Stimulated activated naive CD4-positive, alpha-beta T cell (primary cell): ENCODE results near the gene PKP4.

Experiments used
- DNase-seq, 6 experiments: peaks; one replicate each; lab custom pipeline; 2025; lab: John Stamatoyannopoulos, UW

PKP4 gene

DNA sequence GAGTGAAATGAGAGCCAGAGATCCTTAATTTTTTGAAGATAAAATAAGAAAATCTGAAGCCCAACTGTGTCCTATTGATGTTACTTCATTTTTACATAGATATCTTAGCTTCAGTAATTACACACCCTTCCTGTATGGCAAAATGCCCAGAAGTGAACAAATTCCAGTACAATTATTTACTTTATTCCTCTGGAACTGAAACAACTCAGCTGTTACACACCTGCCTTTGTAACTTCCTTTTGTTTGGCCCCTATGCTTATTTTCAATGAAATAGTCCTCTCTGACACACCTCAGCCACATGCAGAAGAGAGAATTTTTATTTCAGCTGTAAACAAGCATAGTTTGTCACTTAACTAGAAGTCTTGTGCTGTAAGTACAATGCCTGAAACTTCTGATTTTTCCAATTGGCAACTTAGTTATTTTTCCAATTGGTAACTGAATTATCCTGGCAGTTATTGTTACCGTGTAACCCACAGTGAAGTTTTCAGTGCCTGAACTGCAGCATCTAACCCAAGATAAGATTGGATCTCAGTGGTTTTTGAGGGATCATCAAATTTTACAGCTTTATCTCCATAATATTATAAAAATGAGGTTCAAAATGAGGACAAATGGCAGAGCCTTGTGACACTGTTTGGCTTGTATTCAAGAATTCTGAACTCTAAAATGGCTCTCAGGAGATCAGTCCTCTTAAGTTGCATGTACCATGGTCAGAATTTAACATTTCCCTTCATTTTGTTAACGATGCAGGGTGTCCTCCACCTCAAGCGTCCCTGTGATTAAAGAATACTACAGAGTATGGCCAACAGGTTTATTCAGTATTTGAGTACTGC lies 82.6 kb downstream of the PKP4 start:
- no peak for DNase-seq

DNA sequence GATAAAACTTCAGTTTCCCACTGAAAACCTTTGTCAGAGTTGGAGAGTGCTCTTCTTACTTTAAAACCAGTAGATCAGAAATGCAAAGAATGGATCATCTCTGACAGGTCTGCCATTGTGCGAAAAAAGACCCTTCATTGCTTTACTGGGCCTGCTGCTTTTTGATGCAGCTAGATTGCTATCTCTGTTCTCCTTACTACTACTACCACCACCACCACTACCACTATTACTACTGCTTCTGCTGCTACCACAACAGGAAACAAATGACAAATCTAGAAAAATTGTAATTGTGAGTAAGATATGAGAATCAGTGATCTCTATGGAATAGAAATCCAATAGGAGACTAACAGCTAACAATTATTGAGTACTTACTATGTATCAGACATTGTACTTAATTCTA lies 85.8 kb downstream of the PKP4 start:
- no peak for DNase-seq

DNA sequence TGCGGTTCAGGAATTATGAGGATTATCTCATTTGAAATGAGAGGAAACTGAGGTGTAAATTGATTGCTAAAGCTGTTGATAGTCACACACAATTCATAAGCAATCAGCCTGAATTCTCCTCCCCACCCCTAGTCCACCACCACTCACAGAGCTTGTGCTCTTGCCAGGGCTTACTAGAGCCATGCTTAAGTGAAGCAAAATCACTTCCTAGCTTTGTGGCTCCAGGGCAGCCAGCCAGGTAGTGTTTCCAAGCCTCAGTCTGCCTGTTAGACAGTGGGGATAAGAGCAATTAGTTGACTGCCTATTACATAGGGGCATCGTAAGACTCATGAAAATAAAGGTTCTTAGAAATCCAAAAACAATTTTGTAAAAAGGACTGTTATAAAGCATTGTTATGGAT lies 87.2 kb downstream of the PKP4 start:
- no peak for DNase-seq

DNA sequence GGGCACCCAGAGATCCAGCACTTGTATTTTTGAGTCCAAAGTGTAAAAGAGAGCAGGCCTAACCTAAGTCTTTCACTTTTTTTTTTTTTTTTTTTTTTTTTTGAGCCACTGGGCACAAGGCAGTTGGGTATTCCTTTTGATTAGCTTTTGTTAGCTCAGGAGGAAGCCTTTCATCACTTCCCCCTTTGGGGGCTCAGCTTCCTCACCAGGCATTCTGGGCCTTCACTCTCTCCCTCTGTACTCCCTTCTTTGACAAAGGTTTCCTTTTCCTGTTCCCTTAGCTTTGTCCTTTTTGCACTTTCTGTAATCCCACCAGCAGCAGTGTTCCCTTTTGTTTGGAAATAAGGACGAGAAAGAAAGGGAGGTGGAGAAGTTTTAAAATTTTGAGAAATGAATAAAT lies 88.2 kb downstream of the PKP4 start:
- no peak for DNase-seq

DNA sequence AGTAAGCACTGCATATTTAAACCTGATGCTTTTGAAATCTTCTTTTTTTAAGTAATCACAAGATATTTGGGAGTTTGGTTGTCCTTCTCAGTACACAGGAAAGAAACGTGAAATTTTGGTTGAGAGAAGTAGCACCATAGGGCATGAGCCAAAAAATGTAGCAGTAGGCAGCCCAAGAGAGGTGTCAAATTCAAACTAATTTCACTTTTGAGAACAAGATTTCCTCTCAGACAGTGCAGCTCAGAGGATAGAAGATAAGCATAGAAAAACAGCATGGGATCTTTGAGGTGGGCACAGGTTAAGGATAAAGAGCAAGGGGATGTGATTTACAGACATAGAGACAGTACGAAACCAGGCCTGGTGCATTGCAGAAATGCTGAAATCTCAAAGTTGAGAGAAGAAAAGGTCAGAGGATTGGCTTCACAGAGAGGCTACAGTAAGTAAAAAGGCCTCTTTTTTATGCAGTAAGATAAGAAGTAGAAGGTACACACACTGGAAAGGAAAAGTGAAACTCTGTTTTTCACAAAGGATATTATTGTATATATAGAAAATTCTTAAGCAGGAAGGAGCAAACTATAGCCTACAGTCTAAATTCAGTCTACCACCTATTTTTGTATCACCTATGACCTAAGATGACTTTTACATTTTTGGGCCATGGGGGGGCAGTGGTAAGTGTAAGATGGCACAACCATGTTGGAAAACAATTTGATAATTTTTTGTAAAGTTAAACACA lies 89.8 kb downstream of the PKP4 start:
- no peak for DNase-seq

DNA sequence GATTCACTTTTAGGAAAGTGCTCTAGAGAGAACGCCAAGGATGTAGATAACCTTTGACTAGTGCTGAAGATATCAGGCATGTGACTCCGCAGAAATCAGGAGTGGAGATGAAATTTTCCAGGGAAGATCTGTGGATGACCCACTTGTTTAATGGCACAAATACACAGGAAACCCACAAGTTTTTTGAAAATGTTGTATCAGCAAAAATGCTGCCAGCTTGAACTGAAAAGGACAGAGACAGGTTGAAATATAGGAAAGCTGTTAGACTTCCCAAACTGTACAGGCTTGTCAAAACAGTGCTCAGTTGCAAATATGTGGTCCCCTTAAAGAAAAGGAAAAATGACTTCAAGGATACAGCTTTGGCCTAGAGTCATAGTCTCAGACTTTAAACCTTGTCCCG lies 96.5 kb downstream of the PKP4 start:
- no peak for DNase-seq

DNA sequence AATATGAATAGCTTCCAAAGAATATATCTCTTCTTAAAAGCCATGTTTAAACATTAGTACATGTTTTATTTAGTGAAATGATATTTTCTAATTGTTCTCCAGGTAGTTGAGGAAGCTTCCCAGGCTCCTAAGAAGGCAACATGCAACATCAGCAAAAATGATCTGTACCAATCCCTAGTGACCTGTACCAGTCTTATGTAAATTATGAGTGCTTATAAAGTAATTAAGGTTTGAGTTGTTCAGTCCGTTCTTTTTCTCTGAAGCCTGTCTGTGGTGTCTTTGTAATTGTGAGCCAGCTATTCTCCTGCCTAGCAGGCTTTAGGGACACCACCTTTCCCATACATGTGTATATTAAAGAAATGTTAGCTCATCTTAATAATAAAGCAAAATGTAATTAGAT lies 98.2 kb downstream of the PKP4 start:
- no peak for DNase-seq

DNA sequence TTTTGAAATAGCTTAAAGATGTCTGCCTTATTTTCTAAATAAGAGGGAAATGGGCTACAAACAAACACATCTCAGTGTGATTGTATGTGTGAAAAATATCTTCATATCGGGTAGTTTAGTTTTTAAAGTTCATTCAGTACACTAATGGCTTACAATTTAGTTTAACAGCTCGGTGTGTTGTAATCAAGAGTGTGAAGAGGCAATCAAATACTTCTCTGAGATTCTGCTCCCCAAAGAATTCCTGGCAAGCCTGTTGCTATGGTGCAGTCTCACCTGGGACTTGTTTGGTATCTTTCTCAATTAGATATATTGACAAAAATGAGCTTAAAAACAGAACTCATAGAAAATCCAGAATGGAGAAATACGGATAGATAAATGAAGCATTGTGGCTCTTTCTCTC lies 99.4 kb downstream of the PKP4 start:
- no peak for DNase-seq

DNA sequence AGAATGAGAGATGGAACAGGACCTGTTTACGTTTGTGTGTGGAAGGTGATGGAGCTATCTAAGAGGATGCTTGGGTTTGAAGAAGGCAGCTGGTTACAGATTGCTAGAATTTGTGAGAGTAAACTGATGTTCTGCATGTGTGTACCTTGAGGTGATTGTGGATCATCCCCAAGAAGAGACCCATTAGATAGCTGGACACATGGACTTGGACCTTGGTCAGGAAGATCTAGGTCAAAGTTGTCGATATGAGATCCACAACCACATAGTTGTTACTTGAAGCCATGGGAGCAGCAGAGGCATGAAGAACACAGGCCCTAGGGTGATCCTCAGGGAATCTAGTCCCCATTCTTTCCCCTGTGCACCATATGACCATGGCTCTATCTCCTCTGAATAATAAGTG lies 101.0 kb downstream of the PKP4 start:
- DNase-seq, result no peak

DNA sequence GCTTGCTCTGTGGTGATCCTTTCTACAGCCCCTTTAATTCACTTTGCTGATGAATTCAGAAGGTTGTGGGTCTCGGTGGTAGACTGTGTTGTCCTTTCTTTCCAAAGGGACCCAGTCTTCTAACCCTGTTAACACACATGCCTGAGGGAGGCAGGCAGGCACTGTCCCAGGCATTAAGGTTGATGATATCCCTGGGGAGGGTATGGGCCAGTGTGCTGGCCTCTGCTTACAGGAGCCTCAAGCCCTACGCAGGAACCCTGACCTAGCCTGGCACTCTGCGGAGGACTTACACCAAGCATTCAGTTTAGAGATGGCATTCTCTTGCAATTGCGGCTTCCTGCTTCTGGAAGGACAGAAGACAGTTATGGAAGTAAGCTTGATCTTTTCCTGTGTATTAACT lies 102.5 kb downstream of the PKP4 start:
- DNase-seq, result no peak

DNA sequence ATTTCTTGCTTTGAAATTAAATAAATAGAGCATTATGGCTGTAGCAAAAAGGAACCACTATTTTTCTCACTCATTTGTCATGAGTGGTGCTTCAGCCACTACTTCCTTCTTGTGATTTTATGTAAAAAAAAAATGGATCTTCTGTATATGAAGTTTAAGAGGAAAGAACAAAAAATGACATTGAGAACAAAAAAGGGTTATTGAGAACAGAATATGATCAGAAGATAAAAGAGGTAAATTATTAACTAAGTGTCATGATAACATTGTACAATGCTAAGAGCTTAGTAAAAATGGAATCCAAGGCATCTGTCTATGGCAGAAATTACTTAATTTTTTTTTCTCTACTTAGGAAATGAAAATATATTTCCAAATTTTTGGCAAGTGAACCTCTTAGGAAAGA lies 103.5 kb downstream of the PKP4 start:
- no peak for DNase-seq

DNA sequence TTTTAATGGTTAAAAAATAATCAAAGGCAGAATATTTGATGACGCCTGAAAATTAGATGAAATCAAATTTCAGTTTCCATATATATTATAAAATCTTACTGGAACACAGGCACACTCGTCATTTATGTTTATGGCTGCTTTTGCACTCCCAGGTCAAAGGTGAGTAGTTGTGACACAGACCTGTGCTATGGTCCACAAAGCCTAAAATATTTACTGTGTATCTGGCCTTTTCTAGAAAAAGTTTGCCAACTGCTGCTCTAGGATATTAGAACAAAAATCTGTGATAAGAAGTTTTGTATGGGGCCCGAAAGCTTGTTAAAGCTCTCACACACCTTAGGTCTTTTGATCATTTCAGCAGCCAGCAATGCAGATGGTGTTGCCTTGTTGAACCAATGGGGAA lies 104.3 kb downstream of the PKP4 start:
- DNase-seq, result no peak

DNA sequence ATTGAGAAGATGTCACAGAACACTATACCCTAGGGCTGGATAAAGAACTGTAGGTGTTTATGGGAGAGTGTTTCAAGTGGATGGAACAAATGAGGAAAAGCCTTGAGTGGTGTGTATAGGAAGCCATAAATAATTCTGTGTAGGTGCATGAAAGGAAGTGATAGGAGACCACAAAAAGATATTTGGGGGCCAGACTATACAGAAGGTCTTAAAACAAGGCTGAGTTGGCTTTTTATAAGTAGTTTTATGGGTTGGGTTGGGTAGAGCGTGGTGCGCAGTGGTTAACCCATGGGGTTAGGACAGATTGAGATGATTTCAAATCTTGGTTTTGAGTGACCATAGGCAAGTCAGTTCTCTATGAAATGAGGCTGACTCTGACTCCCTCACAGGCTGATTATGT lies 110.5 kb downstream of the PKP4 start:
- no peak for DNase-seq

DNA sequence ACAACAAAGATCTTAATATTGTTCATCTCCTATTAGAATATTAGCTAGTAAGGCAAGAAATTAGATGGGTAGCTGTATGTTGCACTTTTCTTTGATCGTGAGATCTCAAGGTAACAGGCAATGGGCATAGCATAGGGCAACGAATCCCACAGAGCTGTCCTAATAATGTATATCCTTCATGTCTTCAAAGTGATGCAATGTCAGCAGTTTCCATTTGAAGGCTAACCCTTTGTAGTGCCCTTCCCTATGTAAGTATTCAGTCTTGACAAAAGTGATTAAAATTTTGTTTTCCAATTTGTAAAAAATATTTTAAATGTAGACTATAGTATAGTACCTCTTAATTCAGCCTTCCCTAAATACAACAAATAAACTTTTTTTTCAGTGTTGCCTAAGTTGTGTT lies 112.5 kb downstream of the PKP4 start:
- no peak for DNase-seq

DNA sequence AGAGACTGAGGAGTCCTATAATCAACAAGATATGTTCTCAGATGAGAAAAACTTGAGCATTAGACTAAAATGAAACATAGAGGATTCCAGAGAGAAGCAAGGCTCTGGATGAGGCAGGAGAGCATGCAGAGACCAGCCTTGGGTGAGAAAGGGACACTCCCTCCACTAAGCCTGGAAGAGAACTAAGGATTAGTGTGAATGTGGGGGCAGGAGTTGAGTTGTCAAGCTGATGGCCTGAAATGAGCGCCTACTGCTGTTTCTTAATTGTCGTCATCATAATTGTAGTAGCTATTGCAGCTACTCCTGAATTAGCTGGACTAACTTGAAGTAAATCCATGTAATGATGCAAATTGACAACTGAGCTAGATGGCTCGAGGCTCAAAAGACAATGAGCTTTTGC lies 114.1 kb downstream of the PKP4 start:
- no peak for DNase-seq

DNA sequence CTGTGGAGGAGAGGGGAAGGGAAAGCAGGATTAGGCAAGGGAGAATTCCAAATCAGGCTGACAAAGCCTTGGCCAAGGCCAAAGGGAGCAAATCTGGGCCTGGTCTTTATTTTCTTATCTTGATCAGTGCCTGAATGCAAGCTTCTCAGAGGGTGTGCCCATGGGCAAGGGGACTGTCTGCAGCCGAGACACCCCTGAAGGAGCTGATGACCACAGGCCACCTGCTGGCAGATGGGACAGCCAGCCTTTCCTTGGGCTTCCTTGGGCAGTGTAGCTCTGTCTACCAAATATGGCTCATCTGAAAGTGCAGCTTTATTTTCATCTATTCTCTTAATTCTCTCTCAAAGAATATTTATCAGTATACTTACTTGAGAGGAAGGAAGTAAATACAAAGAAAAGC lies 117.0 kb downstream of the PKP4 start:
- no peak for DNase-seq

DNA sequence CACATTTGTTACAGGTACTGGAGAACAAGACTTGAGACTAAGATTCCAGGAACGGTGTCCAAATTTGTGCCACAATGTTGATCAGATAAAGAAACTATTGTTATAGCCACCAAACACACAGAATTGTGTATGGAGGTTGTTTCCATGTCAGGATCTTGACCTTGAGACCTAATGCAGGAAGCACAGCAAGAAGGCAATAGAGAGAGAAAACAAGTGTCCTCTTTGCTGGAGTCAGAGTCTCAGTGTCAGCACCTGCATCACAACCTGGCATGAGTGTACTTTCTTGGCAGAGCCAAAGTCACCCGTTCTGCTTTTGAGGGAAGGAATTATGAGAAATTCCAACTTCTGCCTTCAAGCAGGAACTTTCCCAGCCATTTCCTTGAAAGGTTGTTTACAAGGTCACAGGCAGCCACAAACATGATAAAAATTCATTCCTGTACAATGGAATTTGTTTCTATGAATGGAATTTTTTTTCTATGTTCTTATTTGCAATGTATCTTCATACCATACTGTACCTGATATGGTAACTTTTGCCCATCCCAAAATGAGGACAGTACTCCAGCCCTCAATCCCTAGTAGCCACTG lies 118.4 kb downstream of the PKP4 start:
- no peak for DNase-seq

DNA sequence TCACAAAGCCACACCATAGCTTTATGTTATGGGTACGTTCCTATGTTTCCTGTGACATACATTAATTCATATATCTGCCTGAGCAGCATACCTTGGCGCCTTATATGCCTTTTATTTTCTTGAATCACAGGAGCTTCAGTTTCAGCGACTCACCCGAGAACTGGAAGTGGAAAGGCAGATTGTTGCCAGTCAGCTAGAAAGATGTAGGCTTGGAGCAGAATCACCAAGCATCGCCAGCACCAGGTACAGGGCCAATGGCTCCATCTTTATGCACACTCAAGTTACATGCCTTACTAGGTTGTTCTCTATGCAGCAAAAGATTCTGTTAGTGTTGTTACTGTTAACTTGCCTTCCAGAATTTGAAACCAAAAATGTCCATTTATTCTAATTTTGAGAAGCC lies 120.4 kb downstream of the PKP4 start:
- no peak for DNase-seq

DNA sequence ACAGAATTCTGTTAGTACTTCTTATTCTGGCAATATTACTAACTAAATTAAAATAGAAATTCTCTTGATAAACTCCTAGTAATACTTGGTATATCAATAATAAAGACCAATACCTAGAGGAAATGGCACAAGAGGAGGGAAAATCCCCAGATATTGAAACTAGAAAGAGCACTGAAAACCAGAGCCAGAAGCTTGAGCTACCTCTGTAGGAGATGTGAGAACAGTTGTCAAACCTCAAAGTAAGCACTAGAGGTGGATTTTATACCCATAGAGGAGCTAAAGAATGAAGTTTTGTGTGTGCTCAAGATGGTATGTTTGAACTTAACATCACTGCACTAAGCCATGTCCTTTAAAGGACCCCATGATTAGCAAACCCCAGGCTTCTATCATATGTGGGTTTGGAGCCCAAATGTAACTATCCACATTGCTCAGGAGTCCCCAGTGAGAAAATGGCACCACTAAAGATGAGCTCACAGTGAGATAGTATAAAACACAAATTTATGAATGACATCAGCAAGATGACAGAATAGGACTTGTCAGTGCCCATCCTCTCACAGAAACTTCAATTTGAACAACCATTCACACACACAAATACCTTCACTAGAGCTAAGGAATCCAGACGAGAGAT lies 122.1 kb downstream of the PKP4 start:
- DNase-seq, result no peak

DNA sequence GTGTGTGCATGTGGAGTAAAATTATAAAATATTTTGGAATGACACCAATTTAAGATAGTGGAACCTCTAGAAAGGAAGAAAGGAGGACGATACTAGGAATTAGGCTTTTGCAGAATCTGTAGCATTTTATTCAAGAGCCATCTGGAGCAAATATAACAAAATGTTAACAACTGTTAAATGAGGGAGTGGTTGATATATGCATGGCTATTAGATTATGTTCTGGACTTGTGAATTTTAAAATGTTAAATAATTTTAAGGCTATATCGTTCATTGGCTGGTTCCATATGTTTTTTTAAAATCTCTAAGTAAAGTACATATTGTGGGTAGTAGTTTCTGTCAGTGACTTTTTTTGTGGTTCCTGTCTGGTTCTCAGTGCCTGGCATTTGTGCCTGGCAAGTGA lies 123.2 kb downstream of the PKP4 start:
- DNase-seq, result no peak

DNA sequence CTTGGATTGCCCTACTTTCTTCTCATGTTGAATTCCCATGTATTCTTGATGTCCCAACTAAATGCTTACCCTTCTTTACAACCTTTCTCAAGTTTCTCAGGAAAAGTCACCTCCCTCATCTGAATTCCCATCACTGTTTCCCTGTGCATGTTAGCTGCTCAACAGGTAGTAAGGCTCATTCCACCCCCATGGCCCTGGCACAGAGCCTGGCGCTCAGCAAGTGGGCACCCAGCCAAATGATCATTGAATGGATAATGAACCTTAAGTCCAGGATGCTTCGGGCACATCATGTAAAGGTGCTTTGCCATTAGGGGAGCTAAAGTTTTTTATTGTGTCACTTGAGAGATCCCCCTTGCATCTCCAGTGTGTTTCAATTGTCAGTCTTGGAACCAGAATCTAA lies 124.0 kb downstream of the PKP4 start:
- DNase-seq, result no peak

DNA sequence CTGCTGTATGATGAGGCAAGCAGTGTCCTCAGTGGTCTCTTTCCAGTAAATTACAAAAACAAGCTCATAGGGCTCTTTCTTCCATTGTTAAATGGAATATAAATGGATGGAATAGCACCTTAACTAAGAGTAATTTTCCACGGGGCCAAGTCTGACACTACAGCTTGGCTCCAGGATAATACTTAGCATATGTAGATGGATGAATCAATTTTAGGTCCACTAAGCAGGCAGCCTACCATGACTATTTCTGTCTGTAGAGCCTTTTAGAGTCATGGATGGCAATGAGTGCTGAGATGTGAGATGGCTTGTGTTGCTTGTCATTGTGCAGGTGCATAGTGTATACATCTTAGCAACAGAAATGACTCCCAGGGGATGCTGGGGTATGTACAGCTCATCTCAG lies 125.9 kb downstream of the PKP4 start:
- no peak for DNase-seq

DNA sequence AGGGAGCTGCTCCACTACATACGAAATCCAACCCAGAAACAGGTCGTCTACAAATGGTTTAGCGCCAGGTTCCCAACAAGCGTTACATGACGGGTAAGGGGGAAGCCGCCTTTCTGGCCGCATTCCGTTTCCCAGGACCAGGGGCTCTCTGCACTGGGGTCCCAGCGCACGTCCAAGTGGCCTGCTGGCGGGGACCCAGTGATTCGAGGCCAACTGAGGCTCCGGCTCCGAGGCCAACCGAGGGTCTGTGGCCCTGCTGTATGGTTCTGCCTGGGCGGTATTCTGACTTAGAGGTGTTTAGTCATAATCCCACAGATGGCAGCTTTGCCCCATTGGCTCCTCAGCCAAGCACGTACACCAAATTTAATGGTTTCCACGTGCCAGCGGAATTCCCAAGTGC lies 127.2 kb downstream of the PKP4 start:
- no peak for DNase-seq
